SH-SY5Y (cell line): ENCODE data around the gene FBLN5.

Source experiments
- GATA2 ChIP-seq: IDR thresholded peaks from 2 replicates; pipeline ENCODE4 v1.6.1; 2011; ENCODE audit warnings: mild to moderate bottlenecking, low read depth, low read length
- GATA3 ChIP-seq: IDR thresholded peaks from 2 replicates; pipeline ENCODE4 v1.6.1; 2011; ENCODE audit warnings: low read depth, mild to moderate bottlenecking, low read length, moderate library complexity

DNA sequence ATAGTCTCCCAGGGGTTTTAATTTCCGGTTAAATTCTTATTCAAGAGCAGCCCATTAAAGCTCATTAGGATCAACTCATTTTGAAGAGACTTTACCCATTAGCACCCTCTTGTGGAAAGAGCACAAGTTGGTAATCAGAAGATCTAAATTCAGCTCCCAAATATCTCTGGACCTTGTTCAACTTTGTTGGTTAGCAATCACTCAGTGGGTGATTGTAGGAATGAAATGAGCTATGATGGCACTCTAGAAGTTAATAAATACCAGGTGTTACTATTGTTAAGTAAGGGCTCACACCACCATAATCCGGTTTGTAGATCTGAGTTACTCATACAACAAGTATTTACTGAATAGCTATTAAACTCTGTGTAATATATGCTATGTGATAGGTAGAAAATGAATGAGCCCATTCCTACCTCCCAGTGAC is 49.5 kb upstream of the FBLN5 start:
- no peak for TF ChIP-seq GATA2
- no peak for TF ChIP-seq GATA3
